ENCODE measurements around the gene DCUN1D3.
"Not testable (repeated sequence)": the region's sequence is repeated elsewhere in the genome, so short reads cannot be mapped to it uniquely, and the experiment has no call there.

The DCUN1D3 gene

GRCh38 chr16:20860995-20861394, 39.2 kb downstream of the DCUN1D3 start:
- not testable (repeated sequence) for DNase-seq

GRCh38 chr16:20860361-20860760, 39.8 kb downstream of the DCUN1D3 start:
- no peak for DNase-seq

GRCh38 chr16:20859699-20860098, 40.5 kb downstream of the DCUN1D3 start:
- DNase-seq = no peak

- DNase-seq = no peak
Measured at GRCh38 chr16:20859229-20859628, 40.9 kb downstream of the DCUN1D3 start.

- no peak for DNase-seq
Measured at GRCh38 chr16:20857281-20857680, 42.9 kb downstream of the DCUN1D3 start.

- DNase-seq = no peak
Measured at GRCh38 chr16:20854963-20855362, 45.2 kb downstream of the DCUN1D3 start.

- DNase-seq = no peak
Measured at GRCh38 chr16:20853981-20854620, 46.1 kb downstream of the DCUN1D3 start.

GRCh38 chr16:20853143-20853542, 47.0 kb downstream of the DCUN1D3 start:
- no peak for DNase-seq

GRCh38 chr16:20851601-20852000, 48.6 kb downstream of the DCUN1D3 start:
- DNase-seq = peak; percentile 63

GRCh38 chr16:20850981-20851380, 49.2 kb downstream of the DCUN1D3 start:
- DNase-seq = no peak

- peak; percentile 23 for DNase-seq
Measured at GRCh38 chr16:20849589-20850390, 50.4 kb downstream of the DCUN1D3 start.

GRCh38 chr16:20847550-20847949, 52.6 kb downstream of the DCUN1D3 start:
- DNase-seq = no peak

GRCh38 chr16:20846551-20846950, 53.6 kb downstream of the DCUN1D3 start:
- DNase-seq = no peak

GRCh38 chr16:20846030-20846429, 54.1 kb downstream of the DCUN1D3 start:
- DNase-seq = no peak

GRCh38 chr16:20844588-20844987, 55.6 kb downstream of the DCUN1D3 start:
- DNase-seq = no peak

- no peak for DNase-seq
Measured at GRCh38 chr16:20844054-20844453, 56.1 kb downstream of the DCUN1D3 start.

- DNase-seq = no peak
Measured at GRCh38 chr16:20839504-20839903, 60.7 kb downstream of the DCUN1D3 start.

- no peak for DNase-seq
Measured at GRCh38 chr16:20838240-20838639, 61.9 kb downstream of the DCUN1D3 start.

- no peak for DNase-seq
Measured at GRCh38 chr16:20833086-20833485, 67.1 kb downstream of the DCUN1D3 start.

- no peak for DNase-seq
Measured at GRCh38 chr16:20830372-20830771, 69.8 kb downstream of the DCUN1D3 start.

- no peak for DNase-seq
Measured at GRCh38 chr16:20829536-20829935, 70.6 kb downstream of the DCUN1D3 start.

GRCh38 chr16:20826039-20826566, 74.1 kb downstream of the DCUN1D3 start:
- no peak for DNase-seq

GRCh38 chr16:20822521-20823325, 77.4 kb downstream of the DCUN1D3 start:
- no peak for DNase-seq
